ENCODE data around the gene AUTS2. TPM values are rescaled to one million over a fixed set of nuclear protein-coding genes. Genes with fewer than 3 reads are reported as not detected.

AUTS2 gene
- total and polyA plus RNA-seq, 5 donors = 7.0 to 15.4 (median 10.6) TPM

DNA sequence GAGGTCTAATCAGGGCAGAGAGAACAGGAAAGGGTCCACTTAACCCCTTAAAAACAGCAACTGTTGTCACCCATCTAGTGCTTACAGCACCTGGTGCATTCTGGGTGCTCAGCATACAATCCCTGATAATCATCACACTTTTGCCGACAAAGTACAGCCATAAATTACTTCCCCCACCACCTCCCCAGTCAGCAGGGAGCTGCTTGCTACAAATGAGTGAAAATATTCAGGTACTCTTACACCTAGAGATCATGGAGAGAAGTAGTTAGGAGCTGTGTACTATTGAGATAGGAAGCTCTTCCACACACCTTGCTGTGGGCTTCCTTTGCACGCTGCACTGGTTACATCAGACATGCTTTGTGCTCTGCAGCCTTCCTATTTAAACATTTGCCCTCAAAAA is 810.2 kb downstream of the AUTS2 start:
- DNase-seq = no peak
- H3K4me1 ChIP-seq (ENCODE audit: control insufficient read depth, insufficient read depth, low read length) = no peaks in the 10 kb centered on the region
- no peaks in the 10 kb centered on the region for H3K27me3 ChIP-seq (ENCODE audit: control insufficient read depth, insufficient read depth)
- WGBS = 86% methylated on average over 2 of the region's 2 CpGs
- H3K4me3 ChIP-seq (ENCODE audit: low read length) = no peak overlapping the region
- no peak overlapping the region for H3K27ac ChIP-seq (ENCODE audit: low read length)
- intact Hi-C loops (cut with DNase I) = no loop called here
- no peak for ATAC-seq
- no peaks in the 10 kb centered on the region for H3K9me3 ChIP-seq (ENCODE audit: control insufficient read depth, low read length)

DNA sequence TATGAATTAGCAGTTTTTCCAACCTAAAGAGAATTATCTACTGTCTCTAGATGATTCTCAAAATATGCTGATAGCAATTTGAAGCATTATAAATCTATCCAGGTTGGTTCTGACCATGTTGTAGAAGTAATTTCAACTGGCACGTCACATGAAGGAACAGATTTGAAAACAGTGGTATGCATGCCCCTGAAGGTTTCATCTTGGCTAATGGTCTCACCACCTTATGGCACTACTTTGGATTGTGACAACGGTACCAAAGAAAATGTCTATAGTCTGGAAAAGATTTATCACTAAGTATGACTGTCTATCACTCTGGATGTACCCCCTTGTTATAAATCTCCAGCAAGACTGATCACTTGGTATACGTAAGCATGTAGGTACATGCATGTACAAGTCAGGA is 810.6 kb downstream of the AUTS2 start:
- ATAC-seq (no peak), DNase-seq (no peak)
- H3K27me3 ChIP-seq (ENCODE audit: control insufficient read depth, insufficient read depth) = no peaks in the 10 kb centered on the region
- intact Hi-C loops (cut with DNase I) = no loop called here
- no peaks in the 10 kb centered on the region for H3K4me1 ChIP-seq (ENCODE audit: control insufficient read depth, insufficient read depth, low read length)
- H3K9me3 ChIP-seq (ENCODE audit: control insufficient read depth, low read length) = no peaks in the 10 kb centered on the region
- no peak overlapping the region for H3K27ac ChIP-seq (ENCODE audit: low read length)
- 96% methylated on average over 3 of the region's 3 CpGs for whole genome bisulfite sequencing
- no peak overlapping the region for H3K4me3 ChIP-seq (ENCODE audit: low read length)

DNA sequence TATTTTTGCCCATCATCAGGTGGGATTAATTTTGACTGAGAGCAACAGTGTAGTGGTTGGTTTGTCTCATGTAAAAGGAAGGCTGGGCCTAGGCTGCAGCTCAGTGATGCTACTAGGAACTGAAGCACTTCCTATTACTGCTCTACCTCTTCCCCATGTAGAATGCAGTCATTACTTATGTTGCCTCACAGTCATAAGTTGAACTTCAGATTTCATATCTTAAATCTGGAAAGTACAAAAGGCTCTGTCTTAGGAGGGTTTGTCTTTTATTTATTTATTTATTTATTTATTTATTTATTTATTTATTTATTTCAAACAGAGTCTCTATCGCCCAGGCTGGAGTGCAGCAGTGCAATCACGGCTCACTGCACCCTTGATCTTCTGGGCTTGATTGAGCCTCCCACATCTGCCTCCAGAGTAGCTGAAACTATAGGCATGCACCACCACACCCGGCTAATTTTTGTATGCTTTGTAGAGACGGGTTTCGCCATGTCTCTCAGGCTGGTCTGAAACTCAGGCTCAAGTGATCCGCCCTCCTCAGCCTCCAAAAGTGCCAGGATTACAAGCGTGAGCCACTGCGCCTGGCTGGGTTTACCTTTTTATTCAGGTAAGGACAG is 812.0 kb downstream of the AUTS2 start:
- DNase-seq = no peak
- Histone ChIP-seq H3K27ac (ENCODE audit: low read length) (no peak overlapping the region), H3K4me1 (ENCODE audit: control insufficient read depth, insufficient read depth, low read length) (no peaks in the 10 kb centered on the region), H3K4me3 (ENCODE audit: low read length) (no peak overlapping the region), H3K27me3 (ENCODE audit: control insufficient read depth, insufficient read depth) (no peaks in the 10 kb centered on the region), H3K9me3 (ENCODE audit: control insufficient read depth, low read length) (no peaks in the 10 kb centered on the region)
- 99% methylated on average over 8 of the region's 8 CpGs for WGBS
- intact Hi-C loops (cut with DNase I) = no loop called here
- no peak for ATAC-seq

DNA sequence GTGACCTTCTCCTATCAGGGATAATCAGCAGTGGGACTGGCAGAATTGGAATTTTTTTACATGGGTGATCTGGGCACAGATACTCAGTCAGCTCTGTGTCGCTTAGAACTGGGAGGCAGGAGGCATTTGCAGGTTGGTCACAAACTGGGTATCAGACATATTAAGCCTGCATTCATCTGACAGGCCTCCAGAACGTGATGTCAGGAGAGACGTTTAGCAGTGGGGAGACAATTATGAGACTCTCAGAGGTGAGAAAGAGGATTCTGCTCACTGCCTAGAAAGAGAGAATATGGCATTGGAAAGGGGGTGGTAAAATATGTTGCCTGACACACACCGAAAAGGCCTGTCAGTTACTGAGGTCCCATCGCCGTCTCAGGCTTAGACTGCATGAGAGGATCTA is 816.1 kb downstream of the AUTS2 start:
- Histone ChIP-seq H3K4me3 (ENCODE audit: low read length) (no peak overlapping the region), H3K27ac (ENCODE audit: low read length) (no peak overlapping the region), H3K9me3 (ENCODE audit: control insufficient read depth, low read length) (no peaks in the 10 kb centered on the region), H3K4me1 (ENCODE audit: control insufficient read depth, insufficient read depth, low read length) (no peaks in the 10 kb centered on the region), H3K27me3 (ENCODE audit: control insufficient read depth, insufficient read depth) (no peaks in the 10 kb centered on the region)
- DNase-seq (no peak), ATAC-seq (no peak)
- 86% methylated on average over 6 of the region's 6 CpGs for WGBS
- intact Hi-C loops (cut with DNase I) = no loop called here

DNA sequence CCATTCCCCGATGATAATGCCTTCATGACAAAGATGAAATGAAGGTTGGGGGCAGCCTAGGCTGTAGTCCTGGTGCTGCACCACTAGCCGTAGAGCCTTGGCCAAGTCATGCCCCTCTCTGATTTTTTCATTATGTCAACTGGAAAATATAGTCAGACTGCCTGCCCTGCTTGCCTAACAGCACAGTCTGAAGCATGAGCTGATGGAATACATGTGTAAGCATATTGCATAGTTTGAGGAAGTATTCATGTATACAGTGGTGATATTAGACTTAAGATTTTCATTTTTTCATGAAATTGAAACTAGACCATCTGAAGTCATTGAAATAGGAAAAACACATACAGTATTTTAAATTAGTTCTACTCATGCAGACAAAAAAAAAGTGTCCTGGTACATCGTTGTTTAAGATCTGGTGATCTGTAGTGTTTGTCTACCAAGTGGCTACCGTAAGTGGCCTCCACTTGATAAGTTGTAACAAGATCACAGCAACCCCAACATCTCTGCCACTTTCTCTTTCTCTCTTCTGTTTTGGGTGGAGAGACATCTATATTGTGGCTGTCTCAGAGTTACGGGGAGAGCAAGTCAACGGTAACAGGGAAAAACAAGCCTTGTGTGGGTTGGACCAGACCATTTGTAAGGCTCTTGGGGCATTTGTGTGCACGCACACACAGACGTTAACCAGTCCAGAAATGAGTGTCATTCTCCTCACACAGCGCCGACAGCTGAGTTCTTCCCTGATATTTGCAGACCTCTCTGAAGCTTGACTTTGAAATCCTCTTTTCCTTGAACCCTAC is 817.1 kb downstream of the AUTS2 start:
- no peaks in the 10 kb centered on the region for H3K4me1 ChIP-seq (ENCODE audit: control insufficient read depth, insufficient read depth, low read length)
- no peaks in the 10 kb centered on the region for H3K9me3 ChIP-seq (ENCODE audit: control insufficient read depth, low read length)
- 94% methylated on average over 10 of the region's 10 CpGs for WGBS
- ATAC-seq (no peak), DNase-seq (no peak)
- H3K27me3 ChIP-seq (ENCODE audit: control insufficient read depth, insufficient read depth) = no peaks in the 10 kb centered on the region
- H3K4me3 ChIP-seq (ENCODE audit: low read length) = no peak overlapping the region
- intact Hi-C loops (cut with DNase I) = no loop called here
- H3K27ac ChIP-seq (ENCODE audit: low read length) = no peak overlapping the region

DNA sequence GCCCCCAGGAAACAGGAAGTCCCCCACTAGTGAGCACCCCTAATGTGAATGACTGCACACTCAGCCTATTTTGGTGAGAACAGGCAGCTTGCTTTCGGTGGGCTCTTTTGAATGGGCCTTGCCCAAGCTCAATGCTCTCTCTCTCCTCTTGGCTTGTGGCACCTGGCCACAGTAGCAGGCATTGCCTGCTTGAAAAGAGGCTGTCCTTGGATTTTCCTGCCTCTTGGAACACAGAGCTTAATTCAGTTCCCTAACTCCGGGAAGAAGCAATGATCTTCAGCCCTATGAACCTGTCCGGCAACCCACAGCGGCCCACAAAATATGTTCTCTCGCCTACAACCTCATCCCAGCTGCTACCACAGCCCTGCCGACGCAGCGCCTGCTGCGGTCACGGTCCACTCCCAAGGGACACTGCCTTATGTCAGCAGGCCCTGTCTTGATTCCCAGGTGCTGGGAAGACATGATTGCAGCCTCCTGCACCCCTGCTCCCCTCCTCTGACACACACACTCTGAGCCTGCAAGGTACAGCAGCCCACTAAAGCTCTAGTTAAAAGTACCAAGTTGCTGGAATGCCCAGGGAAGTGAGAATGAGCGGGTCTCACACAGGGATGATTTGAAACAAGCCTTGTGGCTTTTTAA is 818.2 kb downstream of the AUTS2 start:
- intact Hi-C loops (cut with DNase I) = no loop called here
- no peak overlapping the region for H3K27ac ChIP-seq (ENCODE audit: low read length)
- H3K4me3 ChIP-seq (ENCODE audit: low read length) = no peak overlapping the region
- no peaks in the 10 kb centered on the region for H3K4me1 ChIP-seq (ENCODE audit: control insufficient read depth, insufficient read depth, low read length)
- ATAC-seq = no peak
- DNase-seq = peak in 1 of 3 donors; percentile 41
- H3K27me3 ChIP-seq (ENCODE audit: control insufficient read depth, insufficient read depth) = no peaks in the 10 kb centered on the region
- no peaks in the 10 kb centered on the region for H3K9me3 ChIP-seq (ENCODE audit: control insufficient read depth, low read length)
- 96% methylated on average over 11 of the region's 11 CpGs for WGBS

DNA sequence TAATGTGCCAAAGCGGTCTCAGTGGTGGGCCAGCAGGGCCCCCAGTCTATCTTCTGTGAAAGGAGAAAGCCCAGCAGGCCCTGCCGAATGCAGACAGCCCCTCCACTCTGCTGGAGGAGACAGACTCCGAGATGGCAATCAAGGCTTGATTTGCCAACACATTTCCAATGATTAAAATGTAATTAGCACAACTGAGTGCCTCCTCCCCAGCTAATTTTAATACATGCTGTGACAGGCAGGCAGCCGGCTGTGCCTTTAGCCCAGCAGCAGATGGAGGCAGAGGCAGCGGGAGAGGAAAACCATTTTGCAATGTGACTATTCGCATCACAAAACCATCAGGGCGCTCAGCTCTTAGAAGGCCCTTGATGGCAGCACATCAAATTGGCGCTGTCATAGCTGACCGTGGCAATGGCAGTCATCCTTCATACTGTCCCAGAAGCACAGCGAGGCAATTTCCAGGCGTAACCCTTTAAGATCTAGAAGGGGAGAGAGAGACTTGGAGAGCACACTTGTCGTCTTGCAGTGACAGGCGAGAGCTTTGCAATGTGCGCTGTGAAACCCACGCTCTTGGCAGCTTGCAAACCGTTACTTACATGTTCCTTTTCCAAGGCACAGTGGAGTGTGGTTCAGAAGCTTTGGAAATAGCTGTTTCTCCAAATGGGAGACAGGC is 818.8 kb downstream of the AUTS2 start:
- DNase-seq = no peak
- Histone ChIP-seq H3K4me3 (ENCODE audit: low read length) (no peak overlapping the region), H3K4me1 (ENCODE audit: control insufficient read depth, insufficient read depth, low read length) (no peaks in the 10 kb centered on the region), H3K27me3 (ENCODE audit: control insufficient read depth, insufficient read depth) (no peaks in the 10 kb centered on the region), H3K9me3 (ENCODE audit: control insufficient read depth, low read length) (no peaks in the 10 kb centered on the region), H3K27ac (ENCODE audit: low read length) (no peak overlapping the region)
- WGBS = 91% methylated on average over 16 of the region's 16 CpGs
- intact Hi-C loops (cut with DNase I) = no loop called here
- no peak for ATAC-seq

DNA sequence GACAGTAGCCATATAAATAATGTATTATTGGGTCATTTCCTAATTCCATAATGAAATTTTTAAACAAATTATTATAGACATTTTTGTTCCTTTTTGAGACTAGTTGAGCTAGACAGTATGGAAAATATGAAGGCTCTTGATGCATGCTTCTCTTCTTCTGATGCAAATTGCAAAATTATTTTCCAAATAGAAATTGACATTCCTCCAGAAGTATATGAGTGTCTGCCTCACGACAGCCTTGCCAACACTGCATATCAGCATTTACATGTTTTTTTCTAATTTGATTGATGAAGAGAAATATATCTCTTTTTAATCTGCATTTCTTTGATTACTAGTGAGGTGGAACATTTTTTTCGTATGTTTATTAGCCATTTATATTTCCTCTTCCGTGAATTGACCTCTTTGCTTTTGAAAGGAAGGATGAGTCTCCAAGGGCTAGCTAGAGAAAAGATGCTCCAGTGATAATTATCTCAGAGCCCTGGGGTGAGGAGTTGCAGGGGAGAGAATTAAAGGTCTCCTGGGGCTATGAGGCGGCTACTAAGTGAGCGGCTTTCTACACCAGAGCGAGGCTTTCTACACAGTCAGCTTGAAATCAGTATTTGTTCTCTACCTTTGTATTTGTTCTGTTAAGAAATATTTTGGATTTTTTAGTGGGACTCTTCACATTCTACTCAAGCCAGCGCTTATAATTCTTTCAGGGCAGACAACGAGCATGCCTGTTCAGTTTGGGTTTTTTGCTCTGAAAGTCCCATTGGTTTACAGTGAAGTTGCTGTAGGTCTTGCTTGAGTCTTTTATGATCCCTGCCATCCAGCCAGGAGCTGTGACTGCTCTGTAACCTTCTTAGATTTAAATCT is 821.5 kb downstream of the AUTS2 start:
- Histone ChIP-seq H3K9me3 (ENCODE audit: control insufficient read depth, low read length) (no peaks in the 10 kb centered on the region), H3K27ac (ENCODE audit: low read length) (no peak overlapping the region), H3K4me3 (ENCODE audit: low read length) (no peak overlapping the region), H3K4me1 (ENCODE audit: control insufficient read depth, insufficient read depth, low read length) (no peaks in the 10 kb centered on the region), H3K27me3 (ENCODE audit: control insufficient read depth, insufficient read depth) (no peaks in the 10 kb centered on the region)
- DNase-seq (no peak), ATAC-seq (no peak)
- intact Hi-C loops (cut with DNase I) = no loop called here
- 88% methylated on average over 8 of the region's 8 CpGs for WGBS

DNA sequence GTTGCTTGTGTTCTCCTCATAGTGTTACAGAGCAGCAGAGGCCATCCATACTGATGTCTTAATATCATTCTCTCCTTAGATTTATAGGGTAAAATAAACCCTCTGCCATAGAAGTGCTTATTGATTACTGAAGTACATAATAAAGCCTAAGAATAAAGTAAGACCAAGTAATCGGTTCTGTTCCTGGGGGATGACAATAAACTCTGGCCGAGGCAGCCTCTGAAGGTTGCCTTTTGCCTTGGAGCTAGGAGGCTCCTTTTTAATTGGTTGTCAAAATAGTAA is 822.0 kb downstream of the AUTS2 start:
- no peak overlapping the region for H3K27ac ChIP-seq (ENCODE audit: low read length)
- no peak overlapping the region for H3K4me3 ChIP-seq (ENCODE audit: low read length)
- ATAC-seq = no peak
- H3K27me3 ChIP-seq (ENCODE audit: control insufficient read depth, insufficient read depth) = no peaks in the 10 kb centered on the region
- H3K4me1 ChIP-seq (ENCODE audit: control insufficient read depth, insufficient read depth, low read length) = no peaks in the 10 kb centered on the region
- intact Hi-C loops (cut with DNase I) = no loop called here
- DNase-seq = no peak
- WGBS = 94% methylated on average over 2 of the region's 2 CpGs
- no peaks in the 10 kb centered on the region for H3K9me3 ChIP-seq (ENCODE audit: control insufficient read depth, low read length)

DNA sequence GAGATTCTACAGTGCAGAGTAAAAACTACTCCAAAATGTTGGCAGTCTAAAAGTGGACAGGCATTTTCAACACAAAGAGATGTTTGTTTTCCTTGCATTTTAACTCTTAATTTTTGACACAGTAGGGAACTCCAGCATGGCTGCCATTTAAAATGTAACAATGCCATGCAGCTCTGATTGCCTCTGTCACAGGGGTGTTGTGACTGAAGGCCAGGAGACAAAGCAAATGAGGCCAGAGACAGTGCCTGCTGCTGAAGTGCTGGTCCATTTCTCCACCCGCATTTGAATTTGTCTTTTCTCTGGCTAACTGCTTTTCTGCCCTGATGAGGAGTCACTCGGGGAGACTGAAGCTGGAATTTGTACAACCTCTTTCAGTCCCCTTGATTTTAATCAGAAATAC is 823.0 kb downstream of the AUTS2 start:
- ATAC-seq (no peak), DNase-seq (no peak)
- Histone ChIP-seq H3K27me3 (ENCODE audit: control insufficient read depth, insufficient read depth) (no peaks in the 10 kb centered on the region), H3K4me1 (ENCODE audit: control insufficient read depth, insufficient read depth, low read length) (no peaks in the 10 kb centered on the region), H3K27ac (ENCODE audit: low read length) (no peak overlapping the region), H3K9me3 (ENCODE audit: control insufficient read depth, low read length) (no peaks in the 10 kb centered on the region), H3K4me3 (ENCODE audit: low read length) (no peak overlapping the region)
- 93% methylated on average over 2 of the region's 2 CpGs for WGBS
- intact Hi-C loops (cut with DNase I) = no loop called here

Data from right cardiac atrium (tissue), 5 donors.